HG03280 (cell line): ENCODE data around the gene GAREM2.

Source experiments
- ATAC-seq: cut with Tn5 transposase; IDR thresholded peaks from one replicate; pipeline ENCODE4 v1.9.1; 2021; ENCODE audit warnings: mild to moderate bottlenecking, moderate library complexity; ENCODE audit not compliant: unreplicated experiment

The GAREM2 gene

GRCh38 chr2:26169226-26169625 lies 3.7 kb upstream of the GAREM2 start:
- ATAC-seq = no peak

GRCh38 chr2:26169681-26170414 lies 3.0 kb upstream of the GAREM2 start:
- no peak for ATAC-seq

GRCh38 chr2:26170795-26171194 lies 2.1 kb upstream of the GAREM2 start:
- no peak for ATAC-seq

- ATAC-seq = no peak
These were observed 558 bp upstream of the GAREM2 start for GRCh38 chr2:26172189-26172870.

- no peak for ATAC-seq
These were observed 1.0 kb downstream of the GAREM2 start for GRCh38 chr2:26173776-26174482.

- no peak for ATAC-seq
These were observed 2.0 kb downstream of the GAREM2 start for GRCh38 chr2:26174691-26175465.

GRCh38 chr2:26175466-26176278 lies 2.8 kb downstream of the GAREM2 start:
- ATAC-seq = no peak

- ATAC-seq = no peak
These were observed 3.4 kb downstream of the GAREM2 start for GRCh38 chr2:26176279-26176615.

DNA sequence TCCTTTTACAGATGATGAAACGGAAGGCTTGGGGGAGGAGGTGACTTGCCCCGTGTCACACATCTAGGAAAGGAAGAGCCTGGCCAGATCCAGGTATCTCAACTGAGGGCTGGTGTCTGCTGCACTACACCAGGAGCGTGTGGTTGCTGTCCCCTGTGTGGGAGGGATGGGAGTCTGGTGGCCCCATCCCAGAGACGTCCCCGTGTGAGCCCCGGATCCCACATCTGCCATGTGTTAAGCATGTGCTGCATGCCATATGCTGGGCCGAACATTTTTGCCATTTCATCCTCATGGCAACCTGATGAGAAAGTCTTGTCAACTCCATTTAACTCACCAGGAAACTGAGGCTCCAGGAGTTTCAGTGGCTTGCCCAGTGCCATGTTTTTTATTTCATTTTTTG lies 4.2 kb downstream of the GAREM2 start:
- no peak for ATAC-seq

DNA sequence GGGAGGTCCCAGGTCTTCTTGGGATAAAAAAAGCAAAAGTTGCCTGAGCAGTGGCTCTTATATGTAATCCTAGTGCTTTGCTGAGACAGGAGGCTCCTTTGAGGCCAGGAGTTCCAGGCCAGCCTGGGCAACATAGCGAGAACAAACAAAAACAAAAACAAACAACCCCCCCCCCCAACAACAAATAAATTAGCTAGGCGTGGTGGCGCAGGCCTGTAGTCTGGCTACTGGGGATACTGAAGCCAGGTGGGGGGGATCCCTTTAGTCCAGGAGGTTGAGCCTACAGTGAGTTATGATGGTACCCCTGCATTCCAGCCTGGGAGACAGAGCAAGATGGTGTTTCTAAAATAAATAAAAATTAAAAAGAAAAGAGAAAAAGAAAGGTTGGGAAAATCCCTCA lies 5.4 kb downstream of the GAREM2 start:
- no peak for ATAC-seq

DNA sequence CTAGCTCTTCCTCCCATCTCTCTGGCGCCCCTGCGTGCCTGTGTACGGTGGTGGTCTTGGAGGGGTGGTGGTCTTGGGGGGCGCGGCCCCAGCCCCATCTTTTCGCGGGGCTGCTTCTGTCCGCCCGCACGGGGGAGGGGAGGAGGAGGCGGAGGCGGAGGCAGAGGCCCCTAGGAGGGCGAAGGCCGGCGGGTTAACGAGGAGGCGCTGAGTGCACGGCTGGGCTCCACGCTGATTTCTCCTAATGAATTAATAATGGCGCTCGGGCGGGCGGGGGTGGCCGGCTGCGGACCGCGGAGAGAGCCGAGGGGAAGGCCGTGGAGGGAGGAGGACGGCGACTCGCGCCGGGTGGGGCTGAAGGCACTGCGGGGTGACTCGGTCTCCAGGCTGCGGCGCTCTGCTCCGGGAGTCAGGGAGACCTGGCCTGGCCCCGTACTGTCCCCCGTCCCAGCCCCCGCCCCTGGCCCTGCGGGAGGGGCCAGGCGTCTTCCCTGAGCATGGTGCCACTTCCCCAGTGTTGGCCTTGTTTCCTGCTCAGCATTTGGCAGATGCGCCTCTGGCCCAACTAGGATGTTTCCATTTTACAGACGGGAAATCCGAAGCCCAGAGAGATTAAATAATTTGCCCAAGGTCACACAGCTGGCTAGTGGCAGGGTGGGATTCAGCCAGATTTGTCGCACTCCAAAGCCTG lies 6.0 kb downstream of the GAREM2 start:
- ATAC-seq = no peak

- no peak for ATAC-seq
These were observed 6.6 kb downstream of the GAREM2 start for GRCh38 chr2:26179446-26179913.

- ATAC-seq = no peak
These were observed 9.6 kb downstream of the GAREM2 start for GRCh38 chr2:26182441-26182840.

GRCh38 chr2:26182887-26183630 lies 10.2 kb downstream of the GAREM2 start:
- no peak for ATAC-seq

DNA sequence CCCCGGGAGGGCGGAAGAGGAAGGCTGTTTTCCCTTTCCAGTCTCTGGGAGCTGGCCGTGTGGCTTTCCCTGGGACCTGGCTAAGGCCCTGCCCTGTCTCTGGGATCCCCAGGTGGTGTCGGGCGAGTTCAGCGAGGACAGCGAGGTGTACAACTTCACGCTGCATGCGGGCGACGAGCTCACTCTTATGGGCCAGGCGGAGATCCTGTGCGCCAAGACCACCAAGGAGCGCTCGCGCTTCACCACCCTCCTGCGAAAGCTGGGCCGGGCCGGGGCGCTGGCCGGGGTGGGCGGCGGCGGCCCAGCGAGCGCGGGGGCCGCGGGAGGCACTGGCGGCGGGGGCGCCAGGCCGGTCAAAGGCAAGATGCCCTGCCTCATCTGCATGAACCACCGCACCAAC lies 11.2 kb downstream of the GAREM2 start:
- ATAC-seq = no peak

- ATAC-seq = peak; percentile 59
These were observed 11.8 kb downstream of the GAREM2 start for GRCh38 chr2:26184555-26185303.

- no peak for ATAC-seq
These were observed 12.5 kb downstream of the GAREM2 start for GRCh38 chr2:26185304-26185928.
